Astrocyte of the cerebellum (primary cell): Measurements from ENCODE around the gene NPBWR2.
A peak's percentile ranks its signal among the peaks of the same experiment; 100 is the strongest.

Source experiments
- DNase-seq: peaks from one replicate; pipeline ENCODE4 v3.0.0-alpha.2; 2011; ENCODE audit warnings: low read depth
- H3K4me3 ChIP-seq: 2 replicates; pipeline ENCODE4 v1.5.1; 2011; ENCODE audit warnings: mild to moderate bottlenecking, low read depth, low read length, moderate library complexity
- in situ Hi-C: cut with HindIII; loops from 2 replicates; pipeline ENCODE4 v1.10.0; 2017; ENCODE audit warnings: low sequenced_read_pairs
- TF ChIP-seq, protein P1 (sequence below): IDR thresholded peaks from 2 replicates; pipeline ENCODE4 v1.5.1; 2012; ENCODE audit warnings: low read length, low read depth, moderate library complexity, mild to moderate bottlenecking; ENCODE audit errors: missing control alignments

The NPBWR2 gene

DNA sequence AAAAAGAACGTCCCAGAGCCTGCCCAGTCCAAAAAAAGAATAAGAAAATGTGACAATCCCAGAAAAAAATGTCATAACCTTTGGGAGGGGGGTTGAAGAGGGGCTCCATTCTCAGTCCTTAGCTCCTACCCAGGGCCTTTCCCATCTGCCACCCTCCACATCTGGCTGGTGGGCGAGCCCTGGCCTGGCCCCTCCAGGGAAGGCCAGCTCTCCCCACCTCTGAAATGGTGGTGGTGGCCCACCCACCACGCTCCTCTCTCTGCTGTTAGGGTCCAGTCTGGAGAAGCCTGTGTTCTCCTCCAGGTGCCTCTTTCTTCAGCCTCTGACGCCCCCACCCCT is 28.5 kb downstream of the NPBWR2 start:
- H3K4me3 ChIP-seq = peak overlapping the region; percentile 60
- in situ Hi-C loops = no loop called here
- no peak for DNase-seq
- TF ChIP-seq, protein P1, sequence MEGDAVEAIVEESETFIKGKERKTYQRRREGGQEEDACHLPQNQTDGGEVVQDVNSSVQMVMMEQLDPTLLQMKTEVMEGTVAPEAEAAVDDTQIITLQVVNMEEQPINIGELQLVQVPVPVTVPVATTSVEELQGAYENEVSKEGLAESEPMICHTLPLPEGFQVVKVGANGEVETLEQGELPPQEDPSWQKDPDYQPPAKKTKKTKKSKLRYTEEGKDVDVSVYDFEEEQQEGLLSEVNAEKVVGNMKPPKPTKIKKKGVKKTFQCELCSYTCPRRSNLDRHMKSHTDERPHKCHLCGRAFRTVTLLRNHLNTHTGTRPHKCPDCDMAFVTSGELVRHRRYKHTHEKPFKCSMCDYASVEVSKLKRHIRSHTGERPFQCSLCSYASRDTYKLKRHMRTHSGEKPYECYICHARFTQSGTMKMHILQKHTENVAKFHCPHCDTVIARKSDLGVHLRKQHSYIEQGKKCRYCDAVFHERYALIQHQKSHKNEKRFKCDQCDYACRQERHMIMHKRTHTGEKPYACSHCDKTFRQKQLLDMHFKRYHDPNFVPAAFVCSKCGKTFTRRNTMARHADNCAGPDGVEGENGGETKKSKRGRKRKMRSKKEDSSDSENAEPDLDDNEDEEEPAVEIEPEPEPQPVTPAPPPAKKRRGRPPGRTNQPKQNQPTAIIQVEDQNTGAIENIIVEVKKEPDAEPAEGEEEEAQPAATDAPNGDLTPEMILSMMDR = no peak

DNA sequence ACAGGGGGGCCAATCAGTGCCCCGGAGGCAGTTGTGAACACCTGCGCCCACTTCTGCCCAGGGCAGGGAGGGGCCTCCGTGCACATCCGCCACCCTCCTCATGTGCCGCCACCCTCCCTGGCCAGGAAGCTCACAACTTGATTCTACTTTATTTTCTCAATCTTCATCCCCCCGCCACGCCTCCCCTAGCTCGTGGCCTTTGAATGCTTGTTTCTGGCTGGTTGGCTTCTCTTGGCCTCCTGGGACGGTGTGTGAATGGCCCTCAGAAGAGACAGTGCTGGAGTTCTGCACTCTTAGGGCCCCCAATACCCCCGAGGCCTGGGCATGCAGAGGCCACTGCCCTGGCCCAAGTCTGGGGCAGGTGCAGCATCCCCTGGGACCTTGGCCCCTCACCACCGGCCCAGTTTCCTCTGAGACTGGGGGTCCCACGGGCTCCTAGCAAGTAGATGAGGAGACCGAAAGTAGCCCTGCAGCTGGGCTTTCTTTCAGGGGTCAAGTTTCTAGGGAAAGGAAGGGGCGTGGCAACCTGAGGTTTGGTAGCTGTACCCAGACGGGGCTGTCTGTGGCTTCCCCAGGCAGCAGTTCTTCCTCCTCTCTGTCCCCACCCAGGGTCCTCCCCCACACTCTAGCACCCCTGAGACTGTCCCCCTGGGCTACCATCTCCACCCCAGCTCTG is 29.4 kb downstream of the NPBWR2 start:
- peak overlapping the region; percentile 60 for H3K4me3 ChIP-seq
- in situ Hi-C loops = no loop called here

DNA sequence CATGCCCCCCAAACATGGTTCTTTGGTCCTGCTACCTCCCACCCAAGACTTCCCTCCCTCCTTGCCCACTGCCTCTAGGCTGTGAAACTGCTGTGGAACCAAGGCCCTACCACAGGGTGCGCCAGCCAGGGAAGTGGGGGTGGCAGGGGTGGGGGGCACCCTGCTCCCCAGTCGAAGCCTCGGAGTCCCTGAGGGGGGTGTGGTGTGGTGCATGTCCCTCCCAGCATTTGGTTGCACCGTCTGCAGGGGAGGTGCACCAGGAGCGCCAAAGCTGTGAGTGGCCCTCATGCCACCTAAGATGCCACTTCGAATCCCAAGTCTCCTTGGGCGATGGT is 29.9 kb downstream of the NPBWR2 start:
- DNase-seq = no peak
- H3K4me3 ChIP-seq = no peak overlapping the region
- in situ Hi-C loops = no loop called here
- TF ChIP-seq, protein P1 = no peak

More for the DNA sequence above, 29.4 kb downstream of the NPBWR2 start:
- TF ChIP-seq, protein P1 = no peak
- DNase-seq = no peak

DNA sequence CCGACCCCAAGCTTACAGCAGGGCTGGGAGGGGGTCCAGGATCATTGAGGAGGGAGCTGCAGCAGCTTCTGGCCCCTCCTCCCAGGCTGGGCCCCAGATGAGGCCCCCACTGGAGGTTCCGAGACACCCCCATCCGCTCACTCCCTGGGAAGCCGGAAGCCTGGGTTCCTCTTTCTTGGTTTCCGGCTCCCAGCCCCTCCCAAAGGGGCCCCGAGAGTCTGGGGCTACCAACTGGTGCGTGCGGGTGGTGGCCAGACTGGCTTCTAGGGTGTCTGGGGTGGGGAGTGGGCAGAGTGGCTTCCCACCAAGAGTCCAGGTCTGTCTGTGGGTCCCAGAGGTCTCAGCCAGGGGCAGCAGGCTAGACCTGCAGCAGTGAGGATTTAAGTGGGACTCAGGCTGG is 30.3 kb downstream of the NPBWR2 start:
- TF ChIP-seq, protein P1 = no peak
- in situ Hi-C loops = no loop called here
- no peak for DNase-seq

DNA sequence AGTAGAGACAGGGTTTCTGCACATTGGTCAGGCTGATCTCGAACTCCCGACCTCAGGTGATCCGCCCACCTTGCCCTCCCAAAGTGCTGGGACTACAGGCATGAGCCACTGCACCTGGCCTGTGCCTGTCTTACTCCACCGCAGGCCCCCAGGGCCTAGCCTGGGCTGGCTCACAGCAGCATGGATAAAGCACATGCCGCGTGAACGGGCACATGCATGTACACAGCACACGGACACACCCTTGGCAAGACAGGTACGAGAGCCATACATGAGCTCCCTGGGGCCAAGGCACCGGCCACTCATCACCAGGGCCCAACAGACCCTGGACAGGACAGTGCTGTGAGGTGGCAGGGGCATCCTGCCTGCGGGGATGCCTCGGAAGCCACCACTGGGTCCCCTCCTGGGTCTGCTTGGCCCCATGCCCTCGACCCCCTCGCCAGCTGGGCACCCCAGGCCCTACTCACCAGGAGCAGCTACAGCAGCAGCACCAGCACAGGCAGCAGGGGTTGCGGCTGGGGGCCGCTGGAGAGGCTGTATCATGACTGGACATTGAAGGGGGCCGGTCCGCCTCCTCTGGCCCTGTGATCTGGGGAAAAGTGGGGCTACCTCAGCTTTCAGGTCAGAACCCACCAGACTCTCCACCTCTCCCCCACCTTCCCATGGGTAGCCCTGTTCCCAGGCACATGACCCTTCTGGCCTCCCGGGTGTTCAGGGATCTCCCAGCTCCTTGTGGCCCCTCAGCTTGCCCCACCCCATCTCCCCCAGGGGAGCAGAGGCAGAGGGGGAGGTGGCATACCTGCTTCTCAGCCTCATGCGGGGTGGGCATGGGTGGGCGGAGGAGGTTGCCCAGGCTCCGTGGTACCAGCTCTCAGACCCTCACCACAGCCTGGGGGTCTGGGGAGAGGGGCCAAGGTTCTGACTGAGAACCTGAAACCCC is 31.0 kb downstream of the NPBWR2 start:
- in situ Hi-C loops = no loop called here
- DNase-seq = no peak
- no peak overlapping the region for H3K4me3 ChIP-seq
- TF ChIP-seq, protein P1 = no peak

More for the DNA sequence above, 30.3 kb downstream of the NPBWR2 start:
- no peak overlapping the region for H3K4me3 ChIP-seq

DNA sequence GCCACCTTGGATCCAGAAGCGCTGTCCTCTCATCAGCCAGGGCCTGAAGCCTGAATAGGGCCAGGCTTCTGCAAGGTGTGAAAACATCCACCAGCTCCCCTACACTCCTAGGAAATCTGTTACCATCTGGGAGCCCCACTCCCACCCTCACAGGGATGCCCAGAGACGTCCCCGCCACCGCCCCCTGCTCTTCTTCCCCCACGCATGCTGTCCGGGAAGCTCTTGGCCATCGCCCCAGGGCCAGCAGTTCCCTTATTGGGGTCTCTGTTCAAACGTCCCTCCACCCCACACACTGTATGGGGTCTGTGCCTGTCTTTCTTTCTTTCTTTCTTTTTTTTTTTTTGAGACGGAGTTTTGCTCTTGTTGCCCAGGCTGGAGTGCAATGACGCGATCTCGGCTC is 31.8 kb downstream of the NPBWR2 start:
- DNase-seq = no peak
- in situ Hi-C loops = no loop called here
- TF ChIP-seq, protein P1 = no peak

More for the DNA sequence above, 31.8 kb downstream of the NPBWR2 start:
- no peak overlapping the region for H3K4me3 ChIP-seq
